Colonic mucosa (tissue), 4 donors: Measurements from ENCODE around the gene STRN. TPM values are rescaled to one million over a fixed set of nuclear protein-coding genes. Genes with fewer than 3 reads are reported as not detected.

Experiments
- DNase-seq: peaks from one replicate; pipeline ENCODE4 v3.0.0-alpha.2; 2020
- H3K27ac ChIP-seq: fragments of 200-600 bp; one replicate; pipeline ENCODE4 v1.8.0; 2021
- H3K27me3 ChIP-seq: fragments of 200-600 bp; one replicate; pipeline ENCODE4 v1.8.0; 2021
- H3K36me3 ChIP-seq: fragments of 200-600 bp; one replicate; pipeline ENCODE4 v1.8.0; 2021
- H3K4me1 ChIP-seq: fragments of 200-600 bp; one replicate; pipeline ENCODE4 v1.8.0; 2021; ENCODE audit warnings: mild to moderate bottlenecking
- H3K4me3 ChIP-seq: fragments of 200-600 bp; one replicate; pipeline ENCODE4 v1.8.0; 2021
- H3K9ac ChIP-seq, 2 donors: one replicate each; pipeline ENCODE4 v1.7.0; 2013; ENCODE audit warnings: control low read depth in 2 of 2, low read depth in 2 of 2, low read length in 2 of 2
- H3K9me3 ChIP-seq: fragments of 200-600 bp; one replicate; pipeline ENCODE4 v1.8.0; 2021
- CTCF ChIP-seq: fragments of 200-600 bp; IDR thresholded peaks from one replicate; pipeline ENCODE4 v1.8.0; 2022; ENCODE audit warnings: antibody characterized with exemption, mild to moderate bottlenecking
- intact Hi-C: fragments of 100-400 bp; cut with DNase I; formaldehyde crosslinking; loops from one replicate; pipeline ENCODE4 v1.14.1; 2022
- total RNA-seq, 2 donors: library from RNA; stranded (reverse); fragmentation: NEBNext Ultra II Directional in 1 of 2; extraction: Animal tissue kit (Norgen Biotek cat#: 25700) in 1 of 2; gene quantifications; one replicate each; pipeline ENCODE4 v1.2.1, GENCODE V29; 2021
- donor health status: healthy.
- donor health status: DM: no; HTN: no; CAD: no.
- donor health status: DM: no; HTN: no; CAD: no.

The STRN gene
- total RNA-seq, 2 donors from 2014 or later = 36.5 to 48.6 TPM

DNA sequence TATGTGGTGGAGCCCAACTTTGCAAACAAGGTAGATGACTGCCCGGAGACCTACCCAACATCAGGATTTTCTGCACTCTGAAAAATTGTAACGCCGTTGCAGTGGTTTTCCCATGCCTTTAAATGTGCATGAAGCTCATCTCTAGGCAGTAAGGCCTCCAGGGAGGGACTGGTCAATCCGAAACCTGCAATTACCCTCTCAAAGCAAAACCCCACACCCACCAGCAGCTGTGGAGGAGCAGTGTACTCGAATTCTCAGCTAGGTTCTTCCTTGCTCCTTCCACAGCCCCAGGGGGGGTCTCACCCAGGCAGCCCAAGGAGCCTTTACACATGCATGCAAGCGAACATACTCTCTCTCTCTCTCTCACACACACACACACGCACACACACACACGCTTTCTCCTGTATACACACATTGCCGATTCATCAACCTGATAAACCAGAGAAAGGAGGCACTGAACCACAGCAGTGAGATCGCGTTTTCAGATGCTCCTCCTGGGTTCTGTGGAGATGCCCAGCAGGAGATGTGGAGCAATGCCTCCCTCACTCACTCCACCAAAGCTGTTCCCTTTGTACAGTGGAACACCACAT is 160.6 kb downstream of the STRN start:
- Histone ChIP-seq H3K4me3 (no peak overlapping the region), H3K27ac (no peak overlapping the region), H3K9me3 (no peaks in the 10 kb centered on the region), H3K36me3 (no peaks in the 10 kb centered on the region), H3K9ac (no peak overlapping the region), H3K27me3 (no peaks in the 10 kb centered on the region), H3K4me1 (no peaks in the 10 kb centered on the region)
- no peak for DNase-seq
- no peak for TF ChIP-seq CTCF
- intact Hi-C loops = no loop called here

GRCh38 chr2:36802952-36803351 is 163.4 kb downstream of the STRN start:
- Histone ChIP-seq H3K9ac (no peak overlapping the region), H3K36me3 (no peaks in the 10 kb centered on the region), H3K9me3 (no peaks in the 10 kb centered on the region), H3K27ac (no peak overlapping the region), H3K4me1 (no peaks in the 10 kb centered on the region), H3K27me3 (no peaks in the 10 kb centered on the region), H3K4me3 (no peak overlapping the region)
- TF ChIP-seq CTCF = no peak
- intact Hi-C loops = no loop called here
- DNase-seq = no peak

- H3K4me1 ChIP-seq = no peaks in the 10 kb centered on the region
- TF ChIP-seq CTCF = no peak
- H3K36me3 ChIP-seq = no peaks in the 10 kb centered on the region
- no peak overlapping the region for H3K27ac ChIP-seq
- H3K4me3 ChIP-seq = no peak overlapping the region
- H3K9ac ChIP-seq = no peak overlapping the region
- no peaks in the 10 kb centered on the region for H3K9me3 ChIP-seq
- no peak for DNase-seq
- H3K27me3 ChIP-seq = no peaks in the 10 kb centered on the region
- intact Hi-C loops = no loop called here
Measured at GRCh38 chr2:36801088-36801487, 165.2 kb downstream of the STRN start.

GRCh38 chr2:36800381-36800780 is 166.0 kb downstream of the STRN start:
- intact Hi-C loops = no loop called here
- DNase-seq = no peak

DNA sequence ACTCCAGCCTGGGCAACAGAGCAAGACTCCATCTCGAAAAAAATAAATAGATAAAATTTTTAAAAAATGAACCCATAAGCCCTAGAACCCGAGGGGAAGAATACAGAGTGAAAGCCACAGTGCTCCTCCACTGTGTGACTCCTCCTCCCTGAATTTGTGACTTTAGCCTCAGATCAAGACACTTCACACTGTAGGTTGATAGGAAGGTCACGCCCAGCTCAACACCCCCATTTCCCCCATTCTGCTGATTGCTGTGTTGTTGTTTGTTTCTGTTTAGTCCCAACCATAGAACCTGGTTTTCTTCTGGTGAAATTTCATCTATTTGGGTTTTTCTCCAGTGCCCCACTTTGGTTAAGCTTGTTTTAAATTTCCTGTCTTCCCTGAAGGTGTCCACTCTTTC is 167.6 kb downstream of the STRN start:
- Histone ChIP-seq H3K4me3 (no peak overlapping the region), H3K27me3 (no peaks in the 10 kb centered on the region), H3K9ac (no peak overlapping the region), H3K36me3 (no peaks in the 10 kb centered on the region), H3K9me3 (no peaks in the 10 kb centered on the region), H3K4me1 (no peaks in the 10 kb centered on the region), H3K27ac (no peak overlapping the region)
- no peak for DNase-seq
- intact Hi-C loops = no loop called here
- no peak for TF ChIP-seq CTCF

More at GRCh38 chr2:36800381-36800780, 166.0 kb downstream of the STRN start:
- TF ChIP-seq CTCF = no peak
- no peaks in the 10 kb centered on the region for H3K4me1 ChIP-seq
- H3K27ac ChIP-seq = no peak overlapping the region
- H3K27me3 ChIP-seq = no peaks in the 10 kb centered on the region
- no peaks in the 10 kb centered on the region for H3K9me3 ChIP-seq
- no peaks in the 10 kb centered on the region for H3K36me3 ChIP-seq
- no peak overlapping the region for H3K4me3 ChIP-seq
- no peak overlapping the region for H3K9ac ChIP-seq
